Caco-2 (cell line): Measurements from ENCODE around the gene MAD1L1. TPM values are rescaled to one million over a fixed set of nuclear protein-coding genes. Genes with fewer than 3 reads are reported as not detected.

Source experiments
- BruUV-seq: library from RNA; stranded (reverse); fragments of 400-500 nt; replicated peaks from 2 replicates; lab custom pipeline; 2021; lab: Mats Ljungman, UMichigan
- CTCF ChIA-PET: fragments of 300-600 bp; sonication (Branson Sonifier 250); formaldehyde crosslinking; loops from one replicate; lab custom pipeline; 2022; ENCODE audit warnings: antibody characterized with exemption; lab: Charles Lee
- POLR2A ChIA-PET: fragments of 300-600 bp; sonication (Branson Sonifier 250); formaldehyde crosslinking; loops from one replicate; lab custom pipeline; 2022; ENCODE audit warnings: antibody characterized with exemption; lab: Charles Lee
- DNase-seq, 2 experiments: peaks; one replicate each; pipeline versions ENCODE4 v3.0.0 to v3.0.0-alpha.2; 2020 to 2022
- H3K27me3 ChIP-seq: replicated peaks from 2 replicates; pipeline ENCODE4 v1.6.0; 2011; ENCODE audit warnings: low read length; ENCODE audit not compliant: control insufficient read depth, insufficient read depth
- H3K36me3 ChIP-seq: 2 replicates; pipeline ENCODE4 v1.5.1; 2011; ENCODE audit warnings: low read length; ENCODE audit not compliant: control insufficient read depth, insufficient read depth
- H3K4me1 ChIP-seq: fragments of 250-450 bp; sonication (Bioruptor Pico); 2 replicates; pipeline ENCODE4 v1.5.1; 2020; ENCODE audit warnings: mild to moderate bottlenecking
- H3K4me3 ChIP-seq: 2 replicates; pipeline ENCODE4 v1.5.1; 2011; ENCODE audit warnings: low read depth, mild to moderate bottlenecking, control low read depth, low read length
- H3K9me3 ChIP-seq: fragments of 250-450 bp; sonication (Bioruptor Pico); 2 replicates; pipeline ENCODE4 v1.5.1; 2020; ENCODE audit warnings: mild to moderate bottlenecking, moderate library complexity
- H3K27ac Mint-ChIP-seq: one replicate; pipeline ENCODE4 v1.8.0; 2022; ENCODE audit warnings: mixed read lengths; ENCODE audit not compliant: unreplicated experiment
- H3K27me3 Mint-ChIP-seq: one replicate; pipeline ENCODE4 v1.8.0; 2022; ENCODE audit warnings: mixed read lengths; ENCODE audit not compliant: insufficient read depth, unreplicated experiment
- H3K36me3 Mint-ChIP-seq: one replicate; pipeline ENCODE4 v1.8.0; 2022; ENCODE audit warnings: mild to moderate bottlenecking, mixed read lengths; ENCODE audit not compliant: insufficient read depth, unreplicated experiment
- H3K4me1 Mint-ChIP-seq: one replicate; pipeline ENCODE4 v1.8.0; 2022; ENCODE audit warnings: low read depth, mixed read lengths; ENCODE audit not compliant: unreplicated experiment
- H3K4me3 Mint-ChIP-seq: one replicate; pipeline ENCODE4 v1.8.0; 2022; ENCODE audit warnings: mild to moderate bottlenecking, moderate library complexity, mixed read lengths; ENCODE audit not compliant: unreplicated experiment
- H3K9me3 Mint-ChIP-seq: one replicate; pipeline ENCODE4 v1.8.0; 2022; ENCODE audit warnings: mixed read lengths; ENCODE audit not compliant: unreplicated experiment
- CTCF ChIP-seq, 2 experiments: fragments of 200-600 bp in 1 of 2; IDR thresholded peaks; 1 replicate in 1 of 2; 2 replicates in 1 of 2; pipeline versions ENCODE4 v1.5.1 to v1.8.0; 2011 to 2022; ENCODE audit warnings: antibody characterized with exemption in 1 of 2, control low read depth in 1 of 2, inconsistent platforms in 1 of 2, low read depth in 1 of 2, low read length in 1 of 2, mild to moderate bottlenecking in 1 of 2, moderate library complexity in 1 of 2; ENCODE audit not compliant: insufficient read depth in 1 of 2, severe bottlenecking in 1 of 2, unreplicated experiment in 1 of 2
- intact Hi-C: fragments of 100-400 bp; cut with micrococcal nuclease; formaldehyde crosslinking; loops from one replicate; pipeline ENCODE4 v1.10.0; 2022; ENCODE audit not compliant: unreplicated experiment
- total RNA-seq: library from RNA; stranded (reverse); gene quantifications from 2 replicates; pipeline ENCODE4 v1.2.3, GENCODE V29; 2022

MAD1L1 gene
- total RNA-seq, 1 experiment from 2014 or later = 58.6 TPM

GRCh38 chr7:1809601-1810258, 423.0 kb downstream of the MAD1L1 start:
- no TSS peak for BruUV-seq
- CTCF ChIA-PET = no interaction called here
- Mint-ChIP-seq H3K4me1 (peaks cover 3% of the 10 kb centered on the region), H3K4me3 (no peak overlapping the region), H3K27ac (peak overlapping the region; percentile 38), H3K9me3 (peaks cover 3% of the 10 kb centered on the region), H3K27me3 (no peaks in the 10 kb centered on the region), H3K36me3 (no peaks in the 10 kb centered on the region)
- intact Hi-C loops = no loop called here
- H3K4me3 ChIP-seq = no peak overlapping the region
- peaks cover 3% of the 10 kb centered on the region for H3K4me1 ChIP-seq
- no peak for DNase-seq
- TF ChIP-seq CTCF (IDR thresholded peaks at IDR 0.05; ENCODE audit: insufficient read depth in 1 of 2, low read depth in 1 of 2, low read length in 1 of 2, severe bottlenecking in 1 of 2, unreplicated experiment in 1 of 2) = no peak
- peaks cover 6% of the 10 kb centered on the region for H3K9me3 ChIP-seq
- H3K27me3 ChIP-seq = no peaks in the 10 kb centered on the region
- POLR2A ChIA-PET = no interaction called here
- H3K36me3 ChIP-seq = no peaks in the 10 kb centered on the region

GRCh38 chr7:1809070-1809469, 423.7 kb downstream of the MAD1L1 start:
- Mint-ChIP-seq H3K4me3 (no peak overlapping the region), H3K9me3 (peaks cover 9% of the 10 kb centered on the region), H3K27ac (no peak overlapping the region), H3K4me1 (peaks cover 9% of the 10 kb centered on the region), H3K27me3 (no peaks in the 10 kb centered on the region), H3K36me3 (peaks cover 2% of the 10 kb centered on the region)
- no peaks in the 10 kb centered on the region for H3K27me3 ChIP-seq
- peaks cover 12% of the 10 kb centered on the region for H3K9me3 ChIP-seq
- intact Hi-C loops = no loop called here
- H3K4me1 ChIP-seq = peaks cover 10% of the 10 kb centered on the region
- ChIA-PET POLR2A (no interaction called here), CTCF (no interaction called here)
- no peak overlapping the region for H3K4me3 ChIP-seq
- no peak for TF ChIP-seq CTCF (IDR thresholded peaks at IDR 0.05; ENCODE audit: insufficient read depth in 1 of 2, low read depth in 1 of 2, low read length in 1 of 2, severe bottlenecking in 1 of 2, unreplicated experiment in 1 of 2)
- no TSS peak for BruUV-seq
- no peaks in the 10 kb centered on the region for H3K36me3 ChIP-seq
- no peak for DNase-seq

- H3K4me1 Mint-ChIP-seq = peaks cover 19% of the 10 kb centered on the region
- Histone ChIP-seq H3K9me3 (peaks cover 21% of the 10 kb centered on the region), H3K27me3 (no peaks in the 10 kb centered on the region), H3K4me3 (no peak overlapping the region), H3K4me1 (peaks cover 17% of the 10 kb centered on the region), H3K36me3 (no peaks in the 10 kb centered on the region)
- H3K36me3 Mint-ChIP-seq = peaks cover 12% of the 10 kb centered on the region
- BruUV-seq = no TSS peak
- POLR2A ChIA-PET = no interaction called here
- no peak for DNase-seq
- intact Hi-C loops = no loop called here
- CTCF ChIA-PET = interaction anchor here (0.5 kb wide), 1 partner anchor 34 kb away, joined by 3 read pairs; no protein-coding TSS in a partner anchor
- peaks cover 20% of the 10 kb centered on the region for H3K9me3 Mint-ChIP-seq
- TF ChIP-seq CTCF (IDR thresholded peaks at IDR 0.05; ENCODE audit: insufficient read depth in 1 of 2, low read depth in 1 of 2, low read length in 1 of 2, severe bottlenecking in 1 of 2, unreplicated experiment in 1 of 2) = no peak
- no peaks in the 10 kb centered on the region for H3K27me3 Mint-ChIP-seq
- no peak overlapping the region for H3K27ac Mint-ChIP-seq
- no peak overlapping the region for H3K4me3 Mint-ChIP-seq
Observed at GRCh38 chr7:1807821-1808600, 424.7 kb downstream of the MAD1L1 start.
